Measurements from ENCODE around the gene CCDC97.
"Not testable (repeated sequence)": the region's sequence is repeated elsewhere in the genome, so short reads cannot be mapped to it uniquely, and the experiment has no call there.

Gene CCDC97

GRCh38 chr19:41339936-41340335 lies 30.0 kb downstream of the CCDC97 start:
- no peak for DNase-seq (ENCODE audit: low read depth)

- DNase-seq (ENCODE audit: low read depth) = no peak
Measured at GRCh38 chr19:41341669-41342490, 31.9 kb downstream of the CCDC97 start.

- DNase-seq (ENCODE audit: low read depth) = no peak
Measured at GRCh38 chr19:41344162-41344561, 34.2 kb downstream of the CCDC97 start.

- not testable (repeated sequence) for DNase-seq (ENCODE audit: low read depth)
Measured at GRCh38 chr19:41346916-41347315, 36.9 kb downstream of the CCDC97 start.

- DNase-seq (ENCODE audit: low read depth) = no peak
Measured at GRCh38 chr19:41350735-41351338, 40.9 kb downstream of the CCDC97 start.

- peak; percentile 78 for DNase-seq (ENCODE audit: low read depth)
Measured at GRCh38 chr19:41351339-41352245, 41.6 kb downstream of the CCDC97 start.

GRCh38 chr19:41352279-41352608 lies 42.3 kb downstream of the CCDC97 start:
- no peak for DNase-seq (ENCODE audit: low read depth)

- peak; percentile 78 for DNase-seq (ENCODE audit: low read depth)
Measured at GRCh38 chr19:41352609-41353465, 42.9 kb downstream of the CCDC97 start.

- DNase-seq (ENCODE audit: low read depth) = peak; percentile 85
Measured at GRCh38 chr19:41353466-41354342, 43.7 kb downstream of the CCDC97 start, which contains the start of gene TGFB1. TGFB1 (minus strand) TSS chr19:41353922; CDS start chr19:41353044, 878 bp downstream.

- DNase-seq (ENCODE audit: low read depth) = no peak
Measured at GRCh38 chr19:41354343-41354953, 44.5 kb downstream of the CCDC97 start.

GRCh38 chr19:41355035-41355434 lies 45.1 kb downstream of the CCDC97 start:
- no peak for DNase-seq (ENCODE audit: low read depth)

- DNase-seq (ENCODE audit: low read depth) = no peak
Measured at GRCh38 chr19:41355802-41356201, 45.8 kb downstream of the CCDC97 start.

- no peak for DNase-seq (ENCODE audit: low read depth)
Measured at GRCh38 chr19:41356984-41357739, 47.2 kb downstream of the CCDC97 start.

- DNase-seq (ENCODE audit: low read depth) = no peak
Measured at GRCh38 chr19:41357746-41358145, 47.8 kb downstream of the CCDC97 start.

GRCh38 chr19:41359741-41360140 lies 49.8 kb downstream of the CCDC97 start:
- no peak for DNase-seq (ENCODE audit: low read depth)

- no peak for DNase-seq (ENCODE audit: low read depth)
Measured at GRCh38 chr19:41362143-41362847, 52.3 kb downstream of the CCDC97 start.

GRCh38 chr19:41363371-41363752 lies 53.4 kb downstream of the CCDC97 start:
- DNase-seq (ENCODE audit: low read depth) = no peak

GRCh38 chr19:41363753-41364523 lies 54.0 kb downstream of the CCDC97 start, which contains the start of gene B9D2:
B9D2 (minus strand) TSS chr19:41364149; CDS start chr19:41363519, 630 bp downstream.
- peak; percentile 94 for DNase-seq (ENCODE audit: low read depth)

All from activated T-cell treated with anti-CD3 and anti-CD28 coated beads for 48 hours (primary cell).